Heart left ventricle (tissue), 16 donors: ENCODE measurements around the gene CCDC50. TPM values are rescaled to one million over a fixed set of nuclear protein-coding genes. Genes with fewer than 3 reads are reported as not detected.

Experiments used
- ATAC-seq, 4 donors: fragments of 200-7000 bp; cut with Tn5 transposase; one replicate each; pipeline ENCODE4 v1.9.1; 2020 to 2022; ENCODE audit warnings: moderate library complexity in 4 of 4, mild to moderate bottlenecking in 3 of 4, moderate number of reproducible peaks in 1 of 4
- DNase-seq, 5 donors: peaks; one replicate each; pipeline ENCODE4 v3.0.0-alpha.2; 2020
- H3K27ac ChIP-seq, 12 donors: fragments of 200-600 bp; sonication (generic) in 4 of 12; one replicate each; pipeline versions ENCODE4 v1.5.0 to v1.8.0; 2016 to 2022; ENCODE audit warnings: mild to moderate bottlenecking in 2 of 12
- H3K27me3 ChIP-seq, 9 donors: fragments of 200-600 bp; sonication (generic) in 2 of 9; one replicate each; pipeline versions ENCODE4 v1.5.1 to v1.8.0; 2016 to 2022; ENCODE audit warnings: mild to moderate bottlenecking in 3 of 9
- H3K36me3 ChIP-seq, 9 donors: fragments of 200-600 bp; sonication (generic) in 2 of 9; one replicate each; pipeline versions ENCODE4 v1.5.0 to v1.8.0; 2018 to 2022; ENCODE audit warnings: mild to moderate bottlenecking in 2 of 9
- H3K4me1 ChIP-seq, 12 donors: fragments of 200-600 bp; sonication (generic) in 4 of 12; one replicate each; pipeline versions ENCODE4 v1.5.0 to v1.8.0; 2016 to 2022; ENCODE audit warnings: mild to moderate bottlenecking in 3 of 12
- H3K4me3 ChIP-seq, 12 donors: fragments of 200-600 bp; sonication (generic) in 4 of 12; one replicate each; pipeline versions ENCODE4 v1.5.0 to v1.8.0; 2017 to 2022; ENCODE audit warnings: mild to moderate bottlenecking in 9 of 12, moderate library complexity in 4 of 12
- H3K9me3 ChIP-seq, 12 donors: fragments of 200-600 bp; sonication (generic) in 4 of 12; one replicate each; pipeline versions ENCODE4 v1.5.0 to v1.8.0; 2016 to 2022; ENCODE audit warnings: mild to moderate bottlenecking in 1 of 12
- CTCF ChIP-seq, 12 donors: fragments of 200-600 bp; sonication (generic) in 4 of 12; IDR thresholded peaks; one replicate each; pipeline versions ENCODE4 v1.5.0 to v1.8.0; 2018 to 2022; ENCODE audit warnings: antibody characterized with exemption in 12 of 12, mild to moderate bottlenecking in 5 of 12
- POLR2A ChIP-seq, 2 donors: fragments of 450-650 bp; IDR thresholded peaks; one replicate each; pipeline ENCODE4 v1.6.1; 2017; ENCODE audit warnings: antibody characterized with exemption in 2 of 2, mild to moderate bottlenecking in 2 of 2, moderate library complexity in 2 of 2
- WGBS, 4 donors: extraction: QIAGEN DNeasy Blood & Tissue Kit in 2 of 4; methylation state at CpG; one replicate each; pipeline versions ENCODE4 v1.1.5 to v1.1.7; 2013 to 2018; 5-methylcytosine and 5-hydroxymethylcytosine counted together
- intact Hi-C, 10 donors: fragments of 100-400 bp; cut with DNase I; formaldehyde crosslinking; loops; one replicate each; pipeline versions ENCODE4 v1.11.1 to v1.14.2; 2022
- polyA plus RNA-seq, 2 donors: library from polyadenylated mRNA; stranded (reverse); fragments of 200-250 nt; gene quantifications; one replicate each; pipeline ENCODE4 v1.2.3, GENCODE V29; 2013
- total RNA-seq, 9 donors: library from RNA; depleted of rRNA in 2 of 9; stranded (reverse); fragments of >200 nt in 2 of 9; fragmentation: NEBNext Ultra II Directional in 3 of 9; extraction: Animal tissue kit (Norgen Biotek cat#: 25700) in 3 of 9; gene quantifications; one replicate each; pipeline versions ENCODE4 v1.1.0 to v1.2.4, GENCODE V29; 2016 to 2023
- donor health status: ischemic (EF 13 %, LVEDD 7.1; RV severe dilation, severe dysfunction).
- donor health status: healthy with polysubstance abuse.
- donor health status: DM: no; HTN: yes; CAD: no.
- donor health status: DM: no; HTN: no; CAD: no.
- donor health status: ischemic (EF 25% LVEDD 6.9; RV normal size, moderate dysfunction).
- donor health status: ischemic (EF 25% LVEDD 5.7; RV mildly dilated, moderate dysfunction).
- donor health status: healthy.
- donor health status: DM: yes; HTN: yes; CAD: no.
- donor health status: ischemic (EF 35%, LVEDD 5.7; RV mildly dilated, moderate dysfunction).
- donor health status: nonischemic (EF 11% LVEDD 7.7; RV severe dilation, severe dysfunction).
- donor health status: DM: yes; HTN: yes; CAD: no.
- donor health status: PGD.
- donor health status: ischemic (EF 29% LVEDD 5.4; RV normal size, mild dysfunction).
- donor health status: nonischemic (EF 23%, LVEDD 6.1; RV moderate dilation, normal function).

Gene CCDC50
- total and polyA plus RNA-seq, 11 donors: 16.1 to 75.7 (median 54.2) TPM

- ATAC-seq: no peak
- intact Hi-C loops: loop anchor here in 2 of 10 donors (5.0 to 10.0 kb wide), 2 partner anchors 707 to 1024 kb away; no protein-coding TSS in a partner anchor
Measured at GRCh38 chr3:191420771-191421170, 91.6 kb downstream of the CCDC50 start.

GRCh38 chr3:191424881-191425280 is 95.7 kb downstream of the CCDC50 start:
- Histone ChIP-seq H3K27ac (no peak overlapping the region), H3K4me3 (peak overlapping the region in 4 of 12 donors; percentile 5 to 32 (median 14)), H3K36me3 (no peaks in the 10 kb centered on the region), H3K27me3 (no peaks in the 10 kb centered on the region), H3K9me3 (peaks cover 0 to 4% (median 0%) of the 10 kb centered on the region in 12 donors), H3K4me1 (no peaks in the 10 kb centered on the region)
- no peak for TF ChIP-seq POLR2A (IDR thresholded peaks at IDR 0.05)
- TF ChIP-seq CTCF (IDR thresholded peaks at IDR 0.05): no peak
- no peak for DNase-seq
- intact Hi-C loops: loop anchor here in 2 of 10 donors (5.0 to 10.0 kb wide), 2 partner anchors 702 to 1020 kb away; no protein-coding TSS in a partner anchor
- ATAC-seq: no peak
- WGBS, 4 donors: 41 to 53% (median 45%) methylated on average over 3 of the region's 3 CpGs

More at GRCh38 chr3:191420771-191421170, 91.6 kb downstream of the CCDC50 start:
- TF ChIP-seq CTCF (IDR thresholded peaks at IDR 0.05) (no peak), POLR2A (IDR thresholded peaks at IDR 0.05) (no peak)
- Histone ChIP-seq H3K4me1 (peaks cover 0 to 3% (median 0%) of the 10 kb centered on the region in 12 donors), H3K27me3 (no peaks in the 10 kb centered on the region), H3K4me3 (no peak overlapping the region), H3K9me3 (peaks cover 0 to 4% (median 0%) of the 10 kb centered on the region in 12 donors), H3K36me3 (no peaks in the 10 kb centered on the region), H3K27ac (no peak overlapping the region)
- 93 to 98% (median 96%) methylated on average over 2 of the region's 2 CpGs for WGBS, 4 donors
- DNase-seq: no peak

GRCh38 chr3:191425322-191425734 is 96.1 kb downstream of the CCDC50 start:
- no peak for TF ChIP-seq POLR2A (IDR thresholded peaks at IDR 0.05)
- no peak for TF ChIP-seq CTCF (IDR thresholded peaks at IDR 0.05)
- H3K9me3 ChIP-seq: peaks cover 0 to 4% (median 0%) of the 10 kb centered on the region in 12 donors
- no peaks in the 10 kb centered on the region for H3K36me3 ChIP-seq
- ATAC-seq (no peak), DNase-seq (no peak)
- H3K27me3 ChIP-seq: no peaks in the 10 kb centered on the region
- intact Hi-C loops: loop anchor here in 1 of 10 donors (10.0 kb wide), 1 partner anchor 1019 kb away; no protein-coding TSS in a partner anchor
- no peak overlapping the region for H3K27ac ChIP-seq
- H3K4me1 ChIP-seq: no peaks in the 10 kb centered on the region
- peak overlapping the region in 5 of 12 donors; percentile 5 to 32 (median 11) for H3K4me3 ChIP-seq
- WGBS, 4 donors: 73 to 85% (median 80%) methylated on average over 11 of the region's 11 CpGs

GRCh38 chr3:191426311-191426710 is 97.1 kb downstream of the CCDC50 start:
- H3K27me3 ChIP-seq: no peaks in the 10 kb centered on the region
- H3K9me3 ChIP-seq: peaks cover 0 to 4% (median 0%) of the 10 kb centered on the region in 12 donors
- intact Hi-C loops: loop anchor here in 1 of 10 donors (10.0 kb wide), 1 partner anchor 1018 kb away; no protein-coding TSS in a partner anchor
- TF ChIP-seq POLR2A (IDR thresholded peaks at IDR 0.05) (no peak), CTCF (IDR thresholded peaks at IDR 0.05) (no peak)
- ATAC-seq (no peak), DNase-seq (no peak)
- no peak overlapping the region for H3K4me3 ChIP-seq
- 42 to 88% (median 85%) methylated on average over 1 of the region's 1 CpG for WGBS, 4 donors
- no peaks in the 10 kb centered on the region for H3K36me3 ChIP-seq
- H3K4me1 ChIP-seq: no peaks in the 10 kb centered on the region
- no peak overlapping the region for H3K27ac ChIP-seq
